HCT116 (cell line): ENCODE measurements around the gene NTNG1.

Experiments used
- CTCF ChIP-seq, 3 experiments: fragments of 200-600 bp in 1 of 3; sonication (generic) in 1 of 3; IDR thresholded peaks in 2 of 3; conservative IDR thresholded peaks in 1 of 3; 2 replicates each; pipeline ENCODE4 v1.5.1; 2012 to 2017; ENCODE audit warnings: low read depth in 2 of 3, low read length in 2 of 3, antibody characterized with exemption in 1 of 3, borderline replicate concordance in 1 of 3, control low read depth in 1 of 3, mild to moderate bottlenecking in 1 of 3, mixed read lengths in 1 of 3, mixed run types in 1 of 3, moderate library complexity in 1 of 3; ENCODE audit not compliant: insufficient read depth in 1 of 3
- EZH2phosphoT487 ChIP-seq: fragments of 200-600 bp; IDR thresholded peaks from 2 replicates; pipeline ENCODE4 v1.6.1; 2018; ENCODE audit warnings: antibody characterized with exemption, borderline replicate concordance
- POLR2A ChIP-seq: IDR thresholded peaks from 2 replicates; pipeline ENCODE4 v1.7.0; 2011; ENCODE audit warnings: borderline replicate concordance; ENCODE audit not compliant: insufficient read depth, insufficient read length; ENCODE audit errors: extremely low read depth
- POLR2AphosphoS5 ChIP-seq: IDR thresholded peaks from 2 replicates; pipeline ENCODE4 v1.6.1; 2011; ENCODE audit warnings: mild to moderate bottlenecking, low read depth, low read length, moderate library complexity
- SP1 ChIP-seq: IDR thresholded peaks from 2 replicates; pipeline ENCODE4 v1.6.1; 2012; ENCODE audit warnings: low read depth
- TCF7L2 ChIP-seq: IDR thresholded peaks from 2 replicates; pipeline ENCODE4 v1.7.0; 2011; ENCODE audit warnings: borderline replicate concordance, inconsistent platforms; ENCODE audit not compliant: insufficient read depth, insufficient read length; ENCODE audit errors: extremely low read depth

GRCh38 chr1:107467286-107467685 lies 326.4 kb downstream of the NTNG1 start:
- no peak for TF ChIP-seq POLR2AphosphoS5
- no peak for TF ChIP-seq CTCF (IDR thresholded peaks at IDR 0.05 in 2 of 3, conservative IDR thresholded peaks at IDR 0.05 in 1 of 3; ENCODE audit: borderline replicate concordance in 1 of 3, insufficient read depth in 1 of 3, low read depth in 2 of 3, low read length in 2 of 3)
- no peak for TF ChIP-seq TCF7L2
- TF ChIP-seq POLR2A, result no peak
- TF ChIP-seq EZH2phosphoT487, result no peak
- TF ChIP-seq SP1, result no peak
